SK-N-MC (cell line): ENCODE results near the gene MRE11.

Experiments used
- EZH2 ChIP-seq: fragments of 200-600 bp; sonication (generic); IDR thresholded peaks from one replicate; pipeline ENCODE4 v1.6.1; 2017; ENCODE audit warnings: antibody characterized with exemption
- POLR2AphosphoS5 ChIP-seq: IDR thresholded peaks from 2 replicates; pipeline ENCODE4 v1.6.1; 2012; ENCODE audit warnings: mild to moderate bottlenecking, low read depth, low read length, borderline replicate concordance

DNA sequence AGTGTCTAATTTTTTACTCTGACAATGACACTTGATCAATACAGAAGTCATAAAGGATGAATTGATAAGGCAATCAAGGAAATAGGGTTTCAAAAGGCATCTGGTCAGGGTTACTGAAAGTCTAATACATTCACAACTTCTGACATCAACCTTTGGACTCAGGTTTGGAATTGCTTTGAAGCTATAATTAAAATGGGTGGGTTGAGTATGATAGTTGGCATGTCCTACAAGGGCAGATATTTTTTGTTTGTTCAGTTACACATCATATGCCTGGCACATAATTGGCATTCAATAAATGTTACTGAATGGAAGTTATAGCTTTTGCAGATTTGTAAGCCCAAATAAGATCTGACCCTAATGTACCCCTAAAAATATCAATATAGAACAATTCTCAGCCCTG lies 42.7 kb upstream of the MRE11 start:
- TF ChIP-seq EZH2, result no peak
- no peak for TF ChIP-seq POLR2AphosphoS5
